Kidney tubule cell (primary cell): ENCODE measurements around the gene MYORG.
A peak's percentile ranks its signal among the peaks of the same experiment; 100 is the strongest.

Experiments
- DNase-seq: peaks from one replicate; pipeline ENCODE4 v3.0.0-alpha.2; 2018; ENCODE audit warnings: low spot score

Gene MYORG

DNA sequence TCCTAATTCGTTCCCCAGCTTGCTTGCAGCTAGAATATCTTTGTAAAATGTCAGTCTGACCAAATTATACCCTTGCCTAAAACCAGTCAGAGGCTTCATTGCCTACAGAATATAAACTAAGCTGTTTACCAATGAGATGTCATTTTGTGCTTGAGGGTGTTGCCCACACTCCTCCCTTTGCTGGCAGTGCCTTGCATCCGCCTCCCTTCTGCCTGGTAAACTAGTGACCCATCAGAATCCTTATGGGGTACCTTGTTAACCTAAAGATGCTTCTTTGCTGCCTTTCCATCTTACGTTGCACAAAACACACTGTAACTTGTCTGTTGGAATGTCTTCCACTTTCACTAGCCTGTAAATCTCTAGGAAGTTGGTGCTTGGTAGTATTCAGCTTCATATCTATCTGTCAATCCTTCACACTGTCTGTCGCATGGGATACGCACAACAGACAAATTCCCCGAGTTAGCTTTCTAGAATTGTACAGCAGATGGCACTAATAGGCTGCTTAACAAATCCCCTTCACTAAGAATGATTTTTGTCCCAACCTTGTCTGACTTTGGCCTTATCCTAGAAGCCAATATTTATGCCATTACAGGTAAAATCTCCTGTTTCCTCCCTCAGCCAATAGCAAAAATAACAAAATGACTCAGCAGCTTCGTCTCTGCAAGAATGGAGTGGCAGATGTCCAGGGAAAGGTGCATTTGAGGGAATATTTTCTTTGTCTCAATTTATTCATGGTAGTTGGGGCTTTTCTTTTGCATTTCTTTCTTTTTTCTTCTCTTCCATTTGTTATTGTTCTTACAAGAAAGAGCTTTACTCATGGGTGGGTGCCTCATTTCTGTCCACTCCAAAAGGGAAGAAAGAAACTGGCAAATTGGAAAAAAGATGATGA is 44.4 kb downstream of the MYORG start:
- DNase-seq, result peak; percentile 57

- no peak for DNase-seq
Measured at GRCh38 chr9:34331196-34331595, 45.5 kb downstream of the MYORG start.

- peak; percentile 100 for DNase-seq
Measured at GRCh38 chr9:34328987-34329832, 47.5 kb downstream of the MYORG start, which contains the start of the genes KIF24 and NUDT2. Gene KIF24 (minus strand): TSS chr9:34329268. CDS start chr9:34311346, 17,922 bp downstream. Gene NUDT2 (plus strand): TSS chr9:34329569. CDS start chr9:34339040, 9,471 bp downstream.

GRCh38 chr9:34328500-34328986 is 48.2 kb downstream of the MYORG start:
- DNase-seq, result peak; percentile 40

- DNase-seq, result no peak
Measured at GRCh38 chr9:34326690-34327089, 50.0 kb downstream of the MYORG start.

GRCh38 chr9:34322899-34323591 is 53.7 kb downstream of the MYORG start:
- no peak for DNase-seq

DNA sequence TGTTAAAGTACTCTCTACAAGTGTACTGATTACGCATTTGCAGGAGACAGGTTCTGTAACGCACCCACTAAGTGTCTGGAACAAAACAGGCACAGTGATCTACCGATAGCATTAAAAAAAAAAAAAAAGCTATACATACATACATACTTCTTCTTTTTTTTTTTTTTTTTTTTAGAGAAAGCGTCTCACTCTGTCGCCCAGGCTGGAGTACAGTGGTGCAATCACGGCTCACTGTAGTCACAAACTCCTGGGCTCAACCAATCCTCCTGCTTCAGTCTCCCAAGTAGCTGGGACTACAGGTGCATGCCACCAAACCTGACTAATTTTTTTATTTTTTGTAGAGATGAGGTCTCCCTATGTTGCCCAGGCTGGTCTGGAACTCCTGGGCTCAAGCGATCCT is 55.2 kb downstream of the MYORG start:
- DNase-seq, result no peak

- DNase-seq, result no peak
Measured at GRCh38 chr9:34318163-34318790, 58.4 kb downstream of the MYORG start.

- no peak for DNase-seq
Measured at GRCh38 chr9:34317436-34317835, 59.3 kb downstream of the MYORG start.
